HFFc6 (cell line): ENCODE data around the gene R3HCC1L. TPM values are rescaled to one million over a fixed set of nuclear protein-coding genes. Genes with fewer than 3 reads are reported as not detected.
"Not testable (repeated sequence)": the region's sequence is repeated elsewhere in the genome, so short reads cannot be mapped to it uniquely, and the experiment has no call there.

Experiments used
- DNase-seq: peaks from one replicate; pipeline ENCODE4 v3.0.0-alpha.2; 2018
- H3K27ac Mint-ChIP-seq: 2 replicates; pipeline ENCODE4 v1.8.0; 2020; ENCODE audit warnings: mild to moderate bottlenecking, mixed read lengths
- H3K27me3 Mint-ChIP-seq: 2 replicates; pipeline ENCODE4 v1.8.0; 2021; ENCODE audit warnings: mild to moderate bottlenecking, moderate library complexity, mixed read lengths; ENCODE audit not compliant: insufficient read depth
- H3K36me3 Mint-ChIP-seq: 2 replicates; pipeline ENCODE4 v1.8.0; 2021; ENCODE audit warnings: low read depth, mixed read lengths
- H3K4me1 Mint-ChIP-seq: 2 replicates; pipeline ENCODE4 v1.8.0; 2020; ENCODE audit warnings: low read depth, mixed read lengths
- H3K4me3 Mint-ChIP-seq: 2 replicates; pipeline ENCODE4 v1.8.0; 2020; ENCODE audit warnings: mild to moderate bottlenecking, moderate library complexity, mixed read lengths
- H3K9me3 Mint-ChIP-seq: 2 replicates; pipeline ENCODE4 v1.8.0; 2020; ENCODE audit warnings: mild to moderate bottlenecking, mixed read lengths
- total RNA-seq, 6 experiments: library from RNA; stranded (reverse); fragmentation: NEBNext Ultra II Directional; extraction: Animal tissue kit (Norgen Biotek cat#: 25700); gene quantifications; 2 replicates in 1 of 6; 3 replicates in 5 of 6; pipeline ENCODE4 v1.2.3, GENCODE V29; 2021
- TF ChIP-seq, protein P1 (sequence below): fragments of 200-600 bp; sonication (generic); IDR thresholded peaks from 2 replicates; pipeline ENCODE4 v1.5.0; 2021; ENCODE audit warnings: antibody characterized with exemption, mild to moderate bottlenecking

R3HCC1L gene
- total RNA-seq, 6 experiments from 2014 or later = 7.4 to 8.1 (median 7.6) TPM

- peaks cover 26% of the 10 kb centered on the region for H3K4me1 Mint-ChIP-seq
- no peak overlapping the region for H3K4me3 Mint-ChIP-seq
- H3K36me3 Mint-ChIP-seq = no peaks in the 10 kb centered on the region; the same call in none of the 2 replicates
- H3K9me3 Mint-ChIP-seq = peaks cover 6% of the 10 kb centered on the region
- no peak overlapping the region for H3K27ac Mint-ChIP-seq
- TF ChIP-seq, protein P1, sequence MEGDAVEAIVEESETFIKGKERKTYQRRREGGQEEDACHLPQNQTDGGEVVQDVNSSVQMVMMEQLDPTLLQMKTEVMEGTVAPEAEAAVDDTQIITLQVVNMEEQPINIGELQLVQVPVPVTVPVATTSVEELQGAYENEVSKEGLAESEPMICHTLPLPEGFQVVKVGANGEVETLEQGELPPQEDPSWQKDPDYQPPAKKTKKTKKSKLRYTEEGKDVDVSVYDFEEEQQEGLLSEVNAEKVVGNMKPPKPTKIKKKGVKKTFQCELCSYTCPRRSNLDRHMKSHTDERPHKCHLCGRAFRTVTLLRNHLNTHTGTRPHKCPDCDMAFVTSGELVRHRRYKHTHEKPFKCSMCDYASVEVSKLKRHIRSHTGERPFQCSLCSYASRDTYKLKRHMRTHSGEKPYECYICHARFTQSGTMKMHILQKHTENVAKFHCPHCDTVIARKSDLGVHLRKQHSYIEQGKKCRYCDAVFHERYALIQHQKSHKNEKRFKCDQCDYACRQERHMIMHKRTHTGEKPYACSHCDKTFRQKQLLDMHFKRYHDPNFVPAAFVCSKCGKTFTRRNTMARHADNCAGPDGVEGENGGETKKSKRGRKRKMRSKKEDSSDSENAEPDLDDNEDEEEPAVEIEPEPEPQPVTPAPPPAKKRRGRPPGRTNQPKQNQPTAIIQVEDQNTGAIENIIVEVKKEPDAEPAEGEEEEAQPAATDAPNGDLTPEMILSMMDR = no peak
- no peak for DNase-seq
- no peaks in the 10 kb centered on the region for H3K27me3 Mint-ChIP-seq
Observed at GRCh38 chr10:98226508-98227144, 92.2 kb downstream of the R3HCC1L start.

DNA sequence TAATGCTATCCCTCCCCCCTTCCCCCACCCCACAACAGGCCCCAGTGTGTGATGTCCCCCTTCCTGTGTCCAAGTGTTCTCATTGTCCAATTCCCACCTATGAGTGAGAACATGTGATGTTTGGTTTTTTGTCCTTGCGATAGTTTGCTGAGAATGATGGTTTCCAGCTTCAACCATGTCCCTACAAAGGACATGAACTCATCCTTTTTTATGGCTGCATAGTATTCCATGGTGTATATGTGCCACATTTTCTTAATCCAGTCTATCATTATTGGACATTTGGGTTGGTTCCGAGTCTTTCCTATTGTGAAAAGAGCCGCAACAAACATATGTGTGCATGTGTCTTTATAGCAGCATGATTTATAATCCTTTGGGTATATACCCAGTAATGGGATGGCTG is 93.3 kb downstream of the R3HCC1L start:
- H3K4me1 Mint-ChIP-seq = peaks cover 26% of the 10 kb centered on the region
- not testable (repeated sequence) for DNase-seq, H3K27me3 Mint-ChIP-seq, H3K27ac Mint-ChIP-seq, H3K9me3 Mint-ChIP-seq, H3K4me3 Mint-ChIP-seq, H3K36me3 Mint-ChIP-seq

DNA sequence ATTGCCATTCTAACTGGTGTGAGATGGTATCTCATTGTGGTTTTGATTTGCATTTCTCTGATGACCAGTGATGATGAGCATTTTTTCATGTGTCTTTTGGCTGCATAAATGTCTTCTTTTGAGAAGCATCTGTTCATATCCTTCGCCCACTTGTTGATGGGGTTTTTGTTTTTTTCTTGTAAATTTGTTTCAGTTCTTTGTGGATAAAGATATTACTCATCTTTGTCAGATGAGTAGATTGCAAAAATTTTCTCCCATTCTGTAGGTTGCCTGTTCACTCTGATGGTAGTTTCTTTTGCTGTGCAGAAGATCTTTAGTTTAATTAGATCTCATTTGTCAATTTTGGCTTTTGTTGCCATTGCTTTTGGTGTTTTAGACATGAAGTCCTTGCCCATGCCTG is 93.8 kb downstream of the R3HCC1L start:
- peaks cover 25% of the 10 kb centered on the region for H3K4me1 Mint-ChIP-seq
- H3K9me3 Mint-ChIP-seq, DNase-seq: not testable (repeated sequence)

DNA sequence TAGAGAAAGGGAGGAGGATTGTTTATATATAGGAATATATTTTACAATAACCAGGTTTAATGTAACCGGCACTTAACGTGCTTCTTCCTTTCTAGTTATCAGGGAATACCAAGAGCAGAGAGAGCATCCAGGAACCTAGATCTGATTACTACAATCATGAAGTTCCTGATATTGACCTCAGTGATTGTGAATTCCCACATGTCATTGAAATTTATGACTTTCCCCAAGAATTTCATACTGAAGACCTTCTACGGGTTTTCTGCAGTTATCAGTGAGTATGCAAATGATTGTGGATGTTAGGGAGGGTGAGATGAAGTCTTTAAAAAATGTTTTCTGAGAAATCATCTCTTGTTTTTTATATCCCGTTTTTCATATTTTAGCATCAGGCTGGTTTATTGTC is 97.0 kb downstream of the R3HCC1L start:
- no peaks in the 10 kb centered on the region; the same call in none of the 2 replicates for H3K36me3 Mint-ChIP-seq
- no peak overlapping the region for H3K4me3 Mint-ChIP-seq
- no peaks in the 10 kb centered on the region for H3K27me3 Mint-ChIP-seq
- H3K9me3 Mint-ChIP-seq = peaks cover 6% of the 10 kb centered on the region
- DNase-seq = no peak
- no peaks in the 10 kb centered on the region for H3K4me1 Mint-ChIP-seq
- TF ChIP-seq, protein P1 = no peak
- H3K27ac Mint-ChIP-seq = no peak overlapping the region

More for the DNA sequence above, 93.8 kb downstream of the R3HCC1L start:
- H3K27me3 Mint-ChIP-seq, H3K4me3 Mint-ChIP-seq, H3K36me3 Mint-ChIP-seq, H3K27ac Mint-ChIP-seq: not testable (repeated sequence)

GRCh38 chr10:98235846-98236245 is 101.4 kb downstream of the R3HCC1L start:
- Mint-ChIP-seq H3K36me3 (no peaks in the 10 kb centered on the region), H3K27me3 (no peaks in the 10 kb centered on the region), H3K4me3 (no peak overlapping the region), H3K27ac (0 out of 2 replicates have a peak overlapping the region, but pooled peaks have one; percentile 4), H3K9me3 (no peaks in the 10 kb centered on the region), H3K4me1 (0 out of 2 replicates have a peak, but pooled peaks cover 8% of the 10 kb centered on the region)
- DNase-seq = no peak
- TF ChIP-seq, protein P1 = no peak

DNA sequence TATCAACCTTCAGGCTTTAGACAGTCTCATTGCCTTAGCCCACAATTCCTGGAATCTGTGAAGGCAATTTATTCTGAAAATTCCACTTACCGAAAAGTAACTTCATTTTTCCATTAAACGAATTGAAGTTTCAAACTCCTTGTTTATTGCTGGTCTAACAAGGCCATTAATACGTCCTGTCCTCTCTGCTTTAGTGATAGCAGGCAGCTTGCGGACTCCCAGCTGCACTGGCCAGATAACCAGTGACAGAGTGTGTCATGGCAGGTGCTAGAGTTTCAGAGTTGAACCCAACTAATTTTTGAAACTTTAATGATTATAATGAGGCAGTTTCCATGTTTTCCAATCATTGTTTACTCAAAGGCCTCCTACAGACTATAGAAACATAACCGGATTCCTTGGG is 102.4 kb downstream of the R3HCC1L start:
- Mint-ChIP-seq H3K4me1 (0 out of 2 replicates have a peak, but pooled peaks cover 8% of the 10 kb centered on the region), H3K4me3 (no peak overlapping the region), H3K27ac (no peak overlapping the region), H3K9me3 (no peaks in the 10 kb centered on the region), H3K36me3 (no peaks in the 10 kb centered on the region), H3K27me3 (no peaks in the 10 kb centered on the region)
- DNase-seq = no peak
- TF ChIP-seq, protein P1 = no peak
